GM19043 (cell line): ENCODE results near the gene PRELID2.
"Not testable (repeated sequence)": the region's sequence is repeated elsewhere in the genome, so short reads cannot be mapped to it uniquely, and the experiment has no call there.

Experiments used
- ATAC-seq: cut with Tn5 transposase; IDR thresholded peaks from one replicate; pipeline ENCODE4 v1.9.1; 2021; ENCODE audit warnings: low read depth; ENCODE audit not compliant: unreplicated experiment

The PRELID2 gene

GRCh38 chr5:145760660-145761059 lies 74.5 kb downstream of the PRELID2 start:
- no peak for ATAC-seq

GRCh38 chr5:145752947-145753346 lies 82.2 kb downstream of the PRELID2 start:
- ATAC-seq: no peak

- no peak for ATAC-seq
Measured at GRCh38 chr5:145752534-145752933, 82.6 kb downstream of the PRELID2 start.

- ATAC-seq: no peak
Measured at GRCh38 chr5:145750199-145750598, 84.9 kb downstream of the PRELID2 start.

GRCh38 chr5:145743396-145744061 lies 91.6 kb downstream of the PRELID2 start:
- no peak for ATAC-seq

- ATAC-seq: no peak
Measured at GRCh38 chr5:145739843-145740242, 95.3 kb downstream of the PRELID2 start.

- no peak for ATAC-seq
Measured at GRCh38 chr5:145738227-145738626, 96.9 kb downstream of the PRELID2 start.

- no peak for ATAC-seq
Measured at GRCh38 chr5:145737578-145737977, 97.6 kb downstream of the PRELID2 start.

- not testable (repeated sequence) for ATAC-seq
Measured at GRCh38 chr5:145729956-145730355, 105.2 kb downstream of the PRELID2 start.

- ATAC-seq: no peak
Measured at GRCh38 chr5:145723516-145723915, 111.6 kb downstream of the PRELID2 start.

GRCh38 chr5:145718956-145719355 lies 116.2 kb downstream of the PRELID2 start:
- no peak for ATAC-seq

GRCh38 chr5:145715412-145715811 lies 119.7 kb downstream of the PRELID2 start:
- ATAC-seq: no peak

GRCh38 chr5:145712245-145712644 lies 122.9 kb downstream of the PRELID2 start:
- ATAC-seq: no peak

GRCh38 chr5:145711417-145711816 lies 123.7 kb downstream of the PRELID2 start:
- ATAC-seq: no peak
